Psoas muscle (tissue), 8 donors: ENCODE data around the gene CARD16. TPM values are rescaled to one million over a fixed set of nuclear protein-coding genes. Genes with fewer than 3 reads are reported as not detected.

ENCODE experiments used
- ATAC-seq, 4 donors: fragments of 200-7000 bp; cut with Tn5 transposase; one replicate each; pipeline ENCODE4 v1.9.1; 2020; ENCODE audit warnings: moderate library complexity in 3 of 4, mild to moderate bottlenecking in 2 of 4
- DNase-seq, 2 donors: peaks; one replicate each; pipeline ENCODE4 v3.0.0-alpha.2; 2020
- H3K27ac ChIP-seq: fragments of 200-600 bp; one replicate; pipeline ENCODE4 v1.8.0; 2022
- H3K27me3 ChIP-seq, 3 donors: fragments of 200-600 bp in 1 of 3; one replicate each; pipeline versions ENCODE4 v1.6.1 to v1.8.0; 2013 to 2022; ENCODE audit warnings: low read length in 2 of 3, mild to moderate bottlenecking in 2 of 3, moderate library complexity in 1 of 3; ENCODE audit not compliant: insufficient read depth in 3 of 3
- H3K36me3 ChIP-seq, 2 donors: fragments of 200-600 bp in 1 of 2; one replicate each; pipeline versions ENCODE4 v1.6.1 to v1.8.0; 2013 to 2022; ENCODE audit warnings: low read depth in 1 of 2, mild to moderate bottlenecking in 1 of 2, moderate library complexity in 1 of 2; ENCODE audit not compliant: insufficient read depth in 1 of 2
- H3K4me1 ChIP-seq: fragments of 200-600 bp; one replicate; pipeline ENCODE4 v1.8.0; 2022
- H3K4me3 ChIP-seq: fragments of 200-600 bp; one replicate; pipeline ENCODE4 v1.8.0; 2022; ENCODE audit warnings: mild to moderate bottlenecking
- H3K9me3 ChIP-seq: fragments of 200-600 bp; one replicate; pipeline ENCODE4 v1.8.0; 2022
- WGBS, 3 donors: extraction: QIAGEN DNeasy Blood & Tissue Kit; methylation state at CpG; one replicate each; pipeline versions ENCODE4 v1.1.6 to v1.1.7; 2013; 5-methylcytosine and 5-hydroxymethylcytosine counted together
- intact Hi-C, 2 donors: fragments of 100-400 bp; cut with DNase I; formaldehyde crosslinking; loops; one replicate each; pipeline versions ENCODE4 v1.11.0 to v1.14.2; 2022
- polyA plus RNA-seq, 3 donors: library from polyadenylated mRNA; stranded (reverse); fragments of 200-250 nt; gene quantifications; one replicate each; pipeline ENCODE4 v1.2.3, GENCODE V29; 2013
- total RNA-seq, 4 donors: library from RNA; stranded (reverse); fragmentation: NEBNext Ultra II Directional in 2 of 4; extraction: Animal tissue kit (Norgen Biotek cat#: 25700) in 2 of 4; gene quantifications; one replicate each; pipeline versions ENCODE4 v1.2.1 to v1.2.4, GENCODE V29; 2021 to 2023
- TF ChIP-seq, protein P1 (sequence below): fragments of 200-600 bp; IDR thresholded peaks from one replicate; pipeline ENCODE4 v1.8.0; 2022; ENCODE audit warnings: antibody characterized with exemption
- donor health status: healthy with polysubstance abuse.
- donor health status: DM: no; HTN: no; CAD: no; lungs with moderate emphysema.
- donor health status: Bipolar disorder and iron deficiency.
- donor health status: healthy.
- donor health status: DM: yes; HTN: yes; CAD: no.
- donor health status: DM: no; HTN: no; CAD: no.
- donor health status: DM: no; HTN: no; CAD: no.
- donor health status: DM: yes; HTN: yes; CAD: no.

CARD16 gene
- total and polyA plus RNA-seq, 7 donors = 2.5 to 6.9 (median 4.6) TPM

DNA sequence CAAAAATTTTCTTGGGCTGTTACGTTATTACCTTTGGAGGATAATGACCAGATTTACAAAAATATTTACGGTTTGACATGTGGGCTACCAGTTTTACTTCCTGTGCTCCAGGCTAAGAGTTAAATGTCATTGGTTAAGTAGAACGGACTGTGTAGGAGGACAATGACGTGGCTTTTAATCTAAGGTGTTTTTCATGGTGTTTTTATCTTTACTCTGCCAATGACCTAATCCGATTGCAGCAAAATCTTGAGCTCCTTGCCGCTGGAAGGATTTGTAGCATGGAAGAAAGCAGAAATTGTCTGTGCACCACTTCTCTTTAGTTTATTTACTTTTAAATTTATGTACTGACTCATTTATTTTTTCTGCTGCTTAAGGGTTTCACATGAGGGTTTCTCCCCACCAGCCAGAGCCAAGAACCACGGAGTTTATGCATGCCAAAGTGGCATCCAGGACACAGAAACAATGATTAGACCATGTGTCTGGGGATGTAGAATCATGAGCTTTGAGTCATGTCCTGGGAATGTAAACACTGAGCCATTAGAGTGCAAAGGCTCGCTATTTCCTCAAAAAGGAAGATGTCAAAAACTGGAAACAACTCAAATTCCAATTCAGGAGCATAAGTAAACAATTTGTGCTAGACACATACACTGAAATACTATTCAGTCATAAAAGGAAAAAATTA, 1.9 kb upstream of the CARD16 start:
- intact Hi-C loops = no loop called here
- 51 to 58% (median 52%) methylated on average over 8 of the region's 8 CpGs for WGBS, 3 donors
- Histone ChIP-seq H3K27ac (no peak overlapping the region), H3K4me3 (no peak overlapping the region), H3K9me3 (no peaks in the 10 kb centered on the region), H3K4me1 (no peaks in the 10 kb centered on the region), H3K27me3 (no peaks in the 10 kb centered on the region), H3K36me3 (no peaks in the 10 kb centered on the region)
- ATAC-seq = no peak
- TF ChIP-seq, protein P1, sequence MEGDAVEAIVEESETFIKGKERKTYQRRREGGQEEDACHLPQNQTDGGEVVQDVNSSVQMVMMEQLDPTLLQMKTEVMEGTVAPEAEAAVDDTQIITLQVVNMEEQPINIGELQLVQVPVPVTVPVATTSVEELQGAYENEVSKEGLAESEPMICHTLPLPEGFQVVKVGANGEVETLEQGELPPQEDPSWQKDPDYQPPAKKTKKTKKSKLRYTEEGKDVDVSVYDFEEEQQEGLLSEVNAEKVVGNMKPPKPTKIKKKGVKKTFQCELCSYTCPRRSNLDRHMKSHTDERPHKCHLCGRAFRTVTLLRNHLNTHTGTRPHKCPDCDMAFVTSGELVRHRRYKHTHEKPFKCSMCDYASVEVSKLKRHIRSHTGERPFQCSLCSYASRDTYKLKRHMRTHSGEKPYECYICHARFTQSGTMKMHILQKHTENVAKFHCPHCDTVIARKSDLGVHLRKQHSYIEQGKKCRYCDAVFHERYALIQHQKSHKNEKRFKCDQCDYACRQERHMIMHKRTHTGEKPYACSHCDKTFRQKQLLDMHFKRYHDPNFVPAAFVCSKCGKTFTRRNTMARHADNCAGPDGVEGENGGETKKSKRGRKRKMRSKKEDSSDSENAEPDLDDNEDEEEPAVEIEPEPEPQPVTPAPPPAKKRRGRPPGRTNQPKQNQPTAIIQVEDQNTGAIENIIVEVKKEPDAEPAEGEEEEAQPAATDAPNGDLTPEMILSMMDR = no peak
- DNase-seq = no peak

DNA sequence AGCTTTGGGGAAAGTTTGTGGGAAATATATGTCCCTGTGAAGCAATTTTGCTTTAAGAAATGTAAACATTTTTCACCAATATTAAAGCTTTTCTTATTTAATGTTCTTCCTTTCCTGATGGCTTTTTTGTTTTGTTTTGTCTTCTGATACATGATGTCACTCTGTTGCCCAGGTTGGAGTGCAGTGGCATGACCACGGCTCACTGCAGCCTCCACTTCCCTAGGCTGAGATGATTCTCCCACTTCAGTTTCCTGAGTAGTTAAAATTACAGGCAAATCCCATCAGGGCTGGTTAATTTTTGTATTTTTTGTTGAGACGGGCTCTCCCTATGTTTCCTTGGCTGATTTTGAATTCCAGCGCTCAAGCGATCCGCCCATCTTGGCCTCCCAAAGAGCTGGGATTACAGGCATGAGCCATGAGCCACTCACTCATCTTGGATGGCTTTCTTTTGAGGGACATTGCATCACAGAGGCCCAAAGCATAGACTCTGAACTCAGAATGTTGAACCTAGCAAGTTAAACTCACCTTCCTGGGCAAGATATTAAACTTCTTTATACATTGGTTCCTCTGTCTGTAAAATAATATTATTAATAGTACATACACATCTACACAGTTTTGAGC, 651 bp upstream of the CARD16 start:
- ATAC-seq = no peak

DNA sequence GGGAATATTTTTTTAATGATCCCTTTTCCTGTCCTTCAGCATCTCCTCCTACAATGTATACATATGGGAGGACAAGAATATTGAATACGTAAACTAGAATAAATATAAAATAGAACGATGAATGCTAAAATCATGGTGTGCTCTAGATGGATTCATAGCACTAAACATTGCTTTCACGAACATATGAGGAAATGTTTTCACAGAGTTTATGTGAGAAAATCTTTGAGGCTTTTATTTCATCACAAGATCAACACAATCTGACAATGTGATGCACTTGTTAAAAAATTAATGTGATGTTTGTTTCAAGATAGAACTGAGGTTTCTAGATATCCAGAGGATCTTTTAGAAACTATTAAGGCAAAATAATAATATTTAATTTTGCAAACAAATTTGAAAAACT, 3.0 kb downstream of the CARD16 start:
- DNase-seq (no peak), ATAC-seq (no peak)
- intact Hi-C loops = no loop called here
- no peak overlapping the region for H3K27ac ChIP-seq
- H3K4me1 ChIP-seq = no peaks in the 10 kb centered on the region
- no peaks in the 10 kb centered on the region for H3K27me3 ChIP-seq
- no peaks in the 10 kb centered on the region for H3K9me3 ChIP-seq
- H3K4me3 ChIP-seq = no peak overlapping the region
- H3K36me3 ChIP-seq = no peaks in the 10 kb centered on the region
- TF ChIP-seq, protein P1 = no peak
- 91 to 93% (median 92%) methylated on average over 3 of the region's 3 CpGs for WGBS, 3 donors

More for the DNA sequence above, 651 bp upstream of the CARD16 start:
- H3K27me3 ChIP-seq = no peaks in the 10 kb centered on the region
- H3K27ac ChIP-seq = peak overlapping the region; percentile 30
- peak overlapping the region; percentile 61 for H3K4me3 ChIP-seq
- TF ChIP-seq, protein P1 = no peak
- DNase-seq = peak; percentile 31 to 54
- no peaks in the 10 kb centered on the region for H3K9me3 ChIP-seq
- H3K36me3 ChIP-seq = no peaks in the 10 kb centered on the region
- 78 to 85% (median 81%) methylated on average over 5 of the region's 5 CpGs for WGBS, 3 donors
- intact Hi-C loops = no loop called here
- no peaks in the 10 kb centered on the region for H3K4me1 ChIP-seq

DNA sequence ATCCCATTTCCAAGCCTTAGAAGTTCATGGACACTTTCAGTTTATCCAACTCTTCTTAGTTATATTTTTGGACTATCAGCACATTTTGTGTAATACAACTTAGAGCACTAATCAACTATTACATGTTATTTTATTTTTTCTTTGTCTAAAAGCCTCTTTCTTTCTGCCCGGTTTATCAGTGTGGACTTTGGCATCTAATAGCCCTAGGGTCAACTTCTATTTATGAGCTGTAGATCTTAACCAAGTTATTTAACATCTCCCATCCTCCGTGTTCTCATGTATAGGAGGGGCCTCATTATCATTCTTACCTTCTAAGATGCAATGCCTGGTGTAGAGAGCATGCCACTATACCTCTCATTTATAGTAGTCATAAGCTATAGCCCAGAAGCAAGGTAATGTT, 4.4 kb downstream of the CARD16 start:
- WGBS, 3 donors = 91 to 96% (median 95%) methylated on average over 2 of the region's 2 CpGs
- intact Hi-C loops = no loop called here
- TF ChIP-seq, protein P1 = no peak

More for the DNA sequence above, 4.4 kb downstream of the CARD16 start:
- H3K27ac ChIP-seq = no peak overlapping the region
- no peak for DNase-seq
- H3K27me3 ChIP-seq = no peaks in the 10 kb centered on the region
- no peaks in the 10 kb centered on the region for H3K9me3 ChIP-seq
- no peaks in the 10 kb centered on the region for H3K4me1 ChIP-seq
- no peaks in the 10 kb centered on the region for H3K36me3 ChIP-seq
- no peak for ATAC-seq
- H3K4me3 ChIP-seq = no peak overlapping the region
